ENCODE data around the gene CHD2. TPM values are rescaled to one million over a fixed set of nuclear protein-coding genes. Genes with fewer than 3 reads are reported as not detected.

Gene CHD2
- total RNA-seq, 1 experiment from 2014 or later = 81.8 TPM

Small RNA genes lying within 50 kb of the gene (microRNA-seq; reads per million reads assigned to microRNA genes)
- gene MIR3175 (ENCODE audit: unreplicated experiment) = 1.6 reads per million

Other genes starting within 250 kb of the CHD2 start
- 30.7 TPM for gene FAM174B, start 244.5 kb upstream of the CHD2 start, total RNA-seq (2021; ENCODE audit: unreplicated experiment)
- 0.62 TPM for gene RGMA, start 188.9 kb downstream of the CHD2 start, total RNA-seq (2021; ENCODE audit: unreplicated experiment)